ENCODE data around the gene RPL26. TPM values are rescaled to one million over a fixed set of nuclear protein-coding genes. Genes with fewer than 3 reads are reported as not detected.
A peak's percentile ranks its signal among the peaks of the same experiment; 100 is the strongest.

RPL26 gene
- total and polyA plus RNA-seq, 4 donors, result 1,055 to 6,952 (median 2,234) TPM

DNA sequence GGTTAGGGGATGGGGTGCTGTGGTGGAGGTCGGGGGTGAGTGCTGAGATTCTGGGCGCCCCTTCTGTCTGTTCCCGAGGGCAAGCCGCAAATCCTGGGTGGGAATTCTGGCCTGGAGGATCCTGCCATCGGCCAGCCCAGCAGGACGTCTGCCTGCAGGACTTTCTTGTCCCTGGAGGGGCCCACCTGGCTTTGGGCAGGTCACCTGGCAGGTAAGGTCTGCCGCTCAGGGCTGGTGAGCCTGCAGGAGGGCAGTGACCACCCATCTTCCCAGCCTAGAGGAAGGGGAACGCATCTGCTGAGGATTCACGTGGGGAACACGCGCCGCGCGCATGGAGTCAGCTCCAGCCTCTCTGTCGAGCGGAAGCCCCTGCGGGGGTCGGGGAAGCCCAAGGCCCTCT lies 9.3 kb upstream of the RPL26 start:
- Histone ChIP-seq H3K36me3 (ENCODE audit: control insufficient read depth in 1 of 2, insufficient read depth in 2 of 2, low read length in 1 of 2) (no peaks in the 10 kb centered on the region), H3K4me1 (ENCODE audit: control insufficient read depth in 1 of 2, insufficient read depth in 2 of 2, low read length in 2 of 2) (no peaks in the 10 kb centered on the region), H3K27ac (ENCODE audit: low read depth in 1 of 2, low read length in 2 of 2) (no peak overlapping the region), H3K27me3 (ENCODE audit: control insufficient read depth in 1 of 2, insufficient read depth in 2 of 2, low read length in 1 of 2) (no peaks in the 10 kb centered on the region), H3K4me3 (ENCODE audit: low read length in 2 of 2) (no peak overlapping the region), H3K9me3 (ENCODE audit: control insufficient read depth, low read length) (no peaks in the 10 kb centered on the region)
- 61 to 63% methylated on average over 18 of the region's 18 CpGs for WGBS, 2 donors
- DNase-seq (peak in 1 of 2 donors; percentile 24), ATAC-seq (ENCODE audit: low FRiP score) (no peak)
- intact Hi-C loops (cut with DNase I), result no loop called here

- Histone ChIP-seq H3K36me3 (ENCODE audit: control insufficient read depth in 1 of 2, insufficient read depth in 2 of 2, low read length in 1 of 2) (no peaks in the 10 kb centered on the region), H3K27ac (ENCODE audit: low read depth in 1 of 2, low read length in 2 of 2) (no peak overlapping the region), H3K4me3 (ENCODE audit: low read length in 2 of 2) (no peak overlapping the region), H3K27me3 (ENCODE audit: control insufficient read depth in 1 of 2, insufficient read depth in 2 of 2, low read length in 1 of 2) (no peaks in the 10 kb centered on the region), H3K9me3 (ENCODE audit: control insufficient read depth, low read length) (no peaks in the 10 kb centered on the region), H3K4me1 (ENCODE audit: control insufficient read depth in 1 of 2, insufficient read depth in 2 of 2, low read length in 2 of 2) (no peaks in the 10 kb centered on the region)
- WGBS, 2 donors, result 40 to 43% methylated on average over 9 of the region's 9 CpGs
- ATAC-seq (ENCODE audit: low FRiP score) (no peak), DNase-seq (peak in 1 of 2 donors; percentile 17)
- intact Hi-C loops (cut with DNase I), result no loop called here
These were observed 8.7 kb upstream of the RPL26 start for GRCh38 chr17:8391711-8392110.

DNA sequence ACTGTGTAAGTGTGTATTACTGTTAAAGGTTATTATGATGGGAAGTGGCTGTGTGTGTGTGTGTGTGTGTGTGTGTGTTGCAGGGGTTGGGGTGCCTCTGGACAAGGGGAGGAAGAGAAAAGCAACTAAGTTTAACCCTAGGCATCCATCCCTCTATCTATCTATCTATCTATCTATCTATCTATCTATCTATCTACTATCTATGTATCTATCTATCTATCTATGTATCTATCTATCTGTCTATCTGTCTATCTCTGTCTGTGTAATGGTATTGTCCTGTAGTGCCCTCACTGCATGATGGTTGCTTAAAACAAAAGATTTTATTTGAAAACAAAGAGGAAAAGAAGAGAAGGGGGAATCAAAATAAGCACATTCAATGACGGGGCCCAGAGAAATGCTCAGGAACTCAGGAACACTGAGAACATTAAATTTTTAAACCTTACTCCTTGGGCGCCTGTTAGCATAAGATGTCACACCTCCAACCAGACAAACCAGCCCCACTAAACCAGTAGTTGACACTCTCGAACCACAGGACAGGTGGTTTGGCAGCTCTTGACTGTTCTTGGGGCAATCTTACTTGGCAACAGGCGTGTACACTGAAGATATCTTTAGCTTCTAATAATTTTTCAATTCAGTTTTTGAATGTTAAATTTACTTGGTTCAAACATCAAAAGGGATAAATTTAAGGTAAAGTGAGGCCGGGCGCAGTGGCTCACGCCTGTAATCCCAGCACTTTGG lies 5.1 kb upstream of the RPL26 start:
- WGBS, 2 donors, result 92% methylated on average over 7 of the region's 7 CpGs
- Histone ChIP-seq H3K9me3 (ENCODE audit: control insufficient read depth, low read length) (no peaks in the 10 kb centered on the region), H3K4me3 (ENCODE audit: low read length in 2 of 2) (no peak overlapping the region), H3K4me1 (ENCODE audit: control insufficient read depth in 1 of 2, insufficient read depth in 2 of 2, low read length in 2 of 2) (no peaks in the 10 kb centered on the region), H3K27ac (ENCODE audit: low read depth in 1 of 2, low read length in 2 of 2) (no peak overlapping the region), H3K36me3 (ENCODE audit: control insufficient read depth in 1 of 2, insufficient read depth in 2 of 2, low read length in 1 of 2) (no peaks in the 10 kb centered on the region), H3K27me3 (ENCODE audit: control insufficient read depth in 1 of 2, insufficient read depth in 2 of 2, low read length in 1 of 2) (no peaks in the 10 kb centered on the region)
- ATAC-seq (ENCODE audit: low FRiP score) (no peak), DNase-seq (no peak)
- intact Hi-C loops (cut with DNase I), result no loop called here

- 68 to 80% methylated on average over 6 of the region's 6 CpGs for WGBS, 2 donors
- no peaks in the 10 kb centered on the region for H3K36me3 ChIP-seq (ENCODE audit: control insufficient read depth in 1 of 2, insufficient read depth in 2 of 2, low read length in 1 of 2)
- ATAC-seq (ENCODE audit: low FRiP score) (no peak), DNase-seq (peak in 1 of 2 donors; percentile 15)
- no peak overlapping the region for H3K27ac ChIP-seq (ENCODE audit: low read depth in 1 of 2, low read length in 2 of 2)
- no peaks in the 10 kb centered on the region for H3K4me1 ChIP-seq (ENCODE audit: control insufficient read depth in 1 of 2, insufficient read depth in 2 of 2, low read length in 2 of 2)
- no peaks in the 10 kb centered on the region for H3K9me3 ChIP-seq (ENCODE audit: control insufficient read depth, low read length)
- intact Hi-C loops (cut with DNase I), result no loop called here
- H3K4me3 ChIP-seq (ENCODE audit: low read length in 2 of 2), result no peak overlapping the region
- no peaks in the 10 kb centered on the region for H3K27me3 ChIP-seq (ENCODE audit: control insufficient read depth in 1 of 2, insufficient read depth in 2 of 2, low read length in 1 of 2)
These were observed 3.8 kb upstream of the RPL26 start for GRCh38 chr17:8386841-8387240.

GRCh38 chr17:8384801-8385378 lies 1.9 kb upstream of the RPL26 start:
- Histone ChIP-seq H3K4me3 (ENCODE audit: low read length in 2 of 2) (no peak overlapping the region), H3K4me1 (ENCODE audit: control insufficient read depth in 1 of 2, insufficient read depth in 2 of 2, low read length in 2 of 2) (no peaks in the 10 kb centered on the region), H3K27me3 (ENCODE audit: control insufficient read depth in 1 of 2, insufficient read depth in 2 of 2, low read length in 1 of 2) (no peaks in the 10 kb centered on the region), H3K36me3 (ENCODE audit: control insufficient read depth in 1 of 2, insufficient read depth in 2 of 2, low read length in 1 of 2) (peaks cover 0 to 4% of the 10 kb centered on the region in 2 donors), H3K9me3 (ENCODE audit: control insufficient read depth, low read length) (no peaks in the 10 kb centered on the region), H3K27ac (ENCODE audit: low read depth in 1 of 2, low read length in 2 of 2) (no peak overlapping the region)
- intact Hi-C loops (cut with DNase I), result no loop called here
- WGBS, 2 donors, result 45 to 56% methylated on average over 12 of the region's 12 CpGs
- DNase-seq (peak; percentile 40 to 52), ATAC-seq (ENCODE audit: low FRiP score) (no peak)

- Histone ChIP-seq H3K4me3 (ENCODE audit: low read length in 2 of 2) (peak overlapping the region; percentile 81 to 95), H3K27ac (ENCODE audit: low read depth in 1 of 2, low read length in 2 of 2) (peak overlapping the region in 1 of 2 donors; percentile 4), H3K4me1 (ENCODE audit: control insufficient read depth in 1 of 2, insufficient read depth in 2 of 2, low read length in 2 of 2) (no peaks in the 10 kb centered on the region), H3K36me3 (ENCODE audit: control insufficient read depth in 1 of 2, insufficient read depth in 2 of 2, low read length in 1 of 2) (peaks cover 0 to 8% of the 10 kb centered on the region in 2 donors), H3K27me3 (ENCODE audit: control insufficient read depth in 1 of 2, insufficient read depth in 2 of 2, low read length in 1 of 2) (no peaks in the 10 kb centered on the region), H3K9me3 (ENCODE audit: control insufficient read depth, low read length) (no peaks in the 10 kb centered on the region)
- WGBS, 2 donors, result 1 to 2% methylated on average over 15 of the region's 15 CpGs
- no peak for ATAC-seq (ENCODE audit: low FRiP score)
- intact Hi-C loops (cut with DNase I), result no loop called here
- no peak for DNase-seq
These were observed 182 bp downstream of the RPL26 start for GRCh38 chr17:8382880-8383142.

- Histone ChIP-seq H3K36me3 (ENCODE audit: control insufficient read depth in 1 of 2, insufficient read depth in 2 of 2, low read length in 1 of 2) (peaks cover 0 to 8% of the 10 kb centered on the region in 2 donors), H3K27me3 (ENCODE audit: control insufficient read depth in 1 of 2, insufficient read depth in 2 of 2, low read length in 1 of 2) (no peaks in the 10 kb centered on the region), H3K4me3 (ENCODE audit: low read length in 2 of 2) (peak overlapping the region; percentile 81 to 95), H3K9me3 (ENCODE audit: control insufficient read depth, low read length) (no peaks in the 10 kb centered on the region), H3K27ac (ENCODE audit: low read depth in 1 of 2, low read length in 2 of 2) (peak overlapping the region in 1 of 2 donors; percentile 4), H3K4me1 (ENCODE audit: control insufficient read depth in 1 of 2, insufficient read depth in 2 of 2, low read length in 2 of 2) (no peaks in the 10 kb centered on the region)
- DNase-seq (no peak), ATAC-seq (ENCODE audit: low FRiP score) (no peak)
- intact Hi-C loops (cut with DNase I), result no loop called here
- 23% methylated on average over 27 of the region's 27 CpGs for WGBS, 2 donors
These were observed 727 bp downstream of the RPL26 start for GRCh38 chr17:8382052-8382879.

DNA sequence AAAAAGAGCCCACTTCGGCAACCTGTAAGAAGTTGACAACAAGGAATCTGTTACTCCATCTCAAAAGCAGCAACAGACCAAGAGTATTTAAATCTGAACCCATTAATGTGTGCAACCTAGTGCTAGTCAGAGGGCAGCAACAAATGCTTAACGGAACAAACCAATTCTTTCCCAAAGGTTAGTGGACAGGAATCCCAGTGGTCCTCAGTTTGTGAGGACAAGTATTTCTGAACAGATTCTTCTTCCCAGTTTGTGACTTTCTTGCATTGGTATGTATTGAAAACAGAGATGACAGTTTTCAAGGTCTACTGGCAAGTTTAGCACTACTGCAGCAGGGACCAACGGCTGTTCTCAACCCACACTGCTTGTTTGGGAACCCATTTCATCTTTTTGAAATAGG lies 2.9 kb downstream of the RPL26 start:
- no peak overlapping the region for H3K27ac ChIP-seq (ENCODE audit: low read depth in 1 of 2, low read length in 2 of 2)

More for the DNA sequence above, 2.9 kb downstream of the RPL26 start:
- intact Hi-C loops (cut with DNase I), result no loop called here
- Histone ChIP-seq H3K36me3 (ENCODE audit: control insufficient read depth in 1 of 2, insufficient read depth in 2 of 2, low read length in 1 of 2) (peaks cover 0 to 8% of the 10 kb centered on the region in 2 donors), H3K4me3 (ENCODE audit: low read length in 2 of 2) (no peak overlapping the region), H3K4me1 (ENCODE audit: control insufficient read depth in 1 of 2, insufficient read depth in 2 of 2, low read length in 2 of 2) (peaks cover 0 to 2% of the 10 kb centered on the region in 2 donors), H3K27me3 (ENCODE audit: control insufficient read depth in 1 of 2, insufficient read depth in 2 of 2, low read length in 1 of 2) (no peaks in the 10 kb centered on the region), H3K9me3 (ENCODE audit: control insufficient read depth, low read length) (no peaks in the 10 kb centered on the region)
- WGBS, 2 donors, result 55 to 59% methylated on average over 3 of the region's 3 CpGs
- DNase-seq (no peak), ATAC-seq (ENCODE audit: low FRiP score) (no peak)

Measured in aorta (tissue), 5 donors.